Tibial nerve (tissue), 4 donors: Measurements from ENCODE around the gene MUSTN1. TPM values are rescaled to one million over a fixed set of nuclear protein-coding genes. Genes with fewer than 3 reads are reported as not detected.

ENCODE experiments used
- DNase-seq, 2 donors: peaks; one replicate each; pipeline ENCODE4 v3.0.0-alpha.2; 2019; ENCODE audit warnings: low spot score in 2 of 2
- H3K27ac ChIP-seq, 4 donors: fragments of 200-600 bp; sonication (generic) in 3 of 4; one replicate each; pipeline ENCODE4 v1.5.1; 2017 to 2019; ENCODE audit warnings: mild to moderate bottlenecking in 1 of 4
- H3K27me3 ChIP-seq, 2 donors: fragments of 200-600 bp; sonication (generic) in 1 of 2; one replicate each; pipeline versions ENCODE4 v1.5.1 to v1.6.0; 2017 to 2019
- H3K36me3 ChIP-seq, 3 donors: fragments of 200-600 bp; sonication (generic); one replicate each; pipeline ENCODE4 v1.5.1; 2018 to 2019
- H3K4me1 ChIP-seq, 4 donors: fragments of 200-600 bp; sonication (generic) in 3 of 4; one replicate each; pipeline ENCODE4 v1.5.1; 2017 to 2019
- H3K4me3 ChIP-seq, 4 donors: fragments of 200-600 bp; sonication (generic) in 3 of 4; one replicate each; pipeline ENCODE4 v1.5.1; 2017 to 2019; ENCODE audit warnings: mild to moderate bottlenecking in 1 of 4, moderate library complexity in 1 of 4
- H3K9me3 ChIP-seq, 4 donors: fragments of 200-600 bp; sonication (generic) in 3 of 4; one replicate each; pipeline ENCODE4 v1.5.1; 2017 to 2019
- EP300 ChIP-seq, 2 donors: sonication (generic); formaldehyde crosslinking; IDR thresholded peaks; one replicate each; pipeline ENCODE4 v1.6.1; 2017; ENCODE audit warnings: antibody characterized with exemption in 2 of 2, mild to moderate bottlenecking in 1 of 2
- POLR2A ChIP-seq, 2 donors: fragments of 450-650 bp; IDR thresholded peaks; one replicate each; pipeline ENCODE4 v1.6.1; 2017; ENCODE audit warnings: antibody characterized with exemption in 2 of 2, mild to moderate bottlenecking in 2 of 2, moderate library complexity in 2 of 2
- WGBS, 2 donors: methylation state at CpG; one replicate each; pipeline ENCODE4 v1.1.5; 2018; 5-methylcytosine and 5-hydroxymethylcytosine counted together
- total RNA-seq, 4 donors: library from RNA; depleted of rRNA; stranded (reverse); fragments of >200 nt; gene quantifications; one replicate each; pipeline ENCODE4 v1.1.0, GENCODE V29; 2016
- TF ChIP-seq, protein P1 (sequence below), 5 experiments: fragments of 200-600 bp in 3 of 5; fragments of 450-650 bp in 2 of 5; sonication (generic) in 3 of 5; IDR thresholded peaks; one replicate each; pipeline ENCODE4 v1.5.1; 2016 to 2019; ENCODE audit warnings: antibody characterized with exemption in 5 of 5, mild to moderate bottlenecking in 3 of 5, moderate library complexity in 2 of 5

The MUSTN1 gene
- total RNA-seq, 4 donors from 2014 or later = 38.5 to 77.9 (median 64.9) TPM

DNA sequence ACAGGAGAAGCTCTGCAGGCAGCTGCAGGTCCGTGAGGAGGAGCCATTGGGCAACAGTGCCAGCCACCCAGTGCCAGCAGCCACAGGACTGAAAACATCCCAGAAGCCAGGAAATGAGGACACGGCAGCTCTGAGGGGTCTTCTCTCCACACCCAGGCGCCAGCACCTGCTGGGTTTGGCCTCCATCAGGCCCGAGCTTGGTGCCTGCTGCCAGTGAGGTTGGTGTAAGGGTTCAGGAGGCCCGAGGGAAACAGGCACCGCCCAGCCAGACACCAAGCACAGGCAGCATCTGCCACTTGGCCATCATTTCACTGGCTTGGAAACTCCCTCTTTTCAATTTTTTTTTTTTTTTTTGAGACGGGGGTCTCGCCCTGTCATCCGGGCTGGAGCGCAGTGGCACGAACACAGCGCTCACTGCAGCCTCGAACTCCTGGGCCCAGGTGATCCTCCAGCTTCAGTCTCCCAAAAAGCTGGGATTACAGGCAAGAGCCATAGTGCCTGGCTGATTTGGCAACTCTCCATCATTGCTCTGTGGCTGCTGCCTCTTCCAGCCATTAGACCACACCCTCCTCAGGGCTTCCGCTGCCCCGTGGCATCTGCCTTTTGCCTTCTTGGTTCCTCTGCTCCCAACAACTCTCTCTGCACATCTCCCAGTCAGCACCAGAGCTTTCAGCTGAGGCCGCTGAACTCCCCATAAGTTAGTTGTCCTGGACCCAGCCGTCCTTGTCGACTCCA lies 41.7 kb downstream of the MUSTN1 start:
- no peak for DNase-seq
- no peak for TF ChIP-seq EP300 (IDR thresholded peaks at IDR 0.05)
- TF ChIP-seq, protein P1, sequence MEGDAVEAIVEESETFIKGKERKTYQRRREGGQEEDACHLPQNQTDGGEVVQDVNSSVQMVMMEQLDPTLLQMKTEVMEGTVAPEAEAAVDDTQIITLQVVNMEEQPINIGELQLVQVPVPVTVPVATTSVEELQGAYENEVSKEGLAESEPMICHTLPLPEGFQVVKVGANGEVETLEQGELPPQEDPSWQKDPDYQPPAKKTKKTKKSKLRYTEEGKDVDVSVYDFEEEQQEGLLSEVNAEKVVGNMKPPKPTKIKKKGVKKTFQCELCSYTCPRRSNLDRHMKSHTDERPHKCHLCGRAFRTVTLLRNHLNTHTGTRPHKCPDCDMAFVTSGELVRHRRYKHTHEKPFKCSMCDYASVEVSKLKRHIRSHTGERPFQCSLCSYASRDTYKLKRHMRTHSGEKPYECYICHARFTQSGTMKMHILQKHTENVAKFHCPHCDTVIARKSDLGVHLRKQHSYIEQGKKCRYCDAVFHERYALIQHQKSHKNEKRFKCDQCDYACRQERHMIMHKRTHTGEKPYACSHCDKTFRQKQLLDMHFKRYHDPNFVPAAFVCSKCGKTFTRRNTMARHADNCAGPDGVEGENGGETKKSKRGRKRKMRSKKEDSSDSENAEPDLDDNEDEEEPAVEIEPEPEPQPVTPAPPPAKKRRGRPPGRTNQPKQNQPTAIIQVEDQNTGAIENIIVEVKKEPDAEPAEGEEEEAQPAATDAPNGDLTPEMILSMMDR (IDR thresholded peaks at IDR 0.05) = no peak
- TF ChIP-seq POLR2A (IDR thresholded peaks at IDR 0.05) = no peak
- Histone ChIP-seq H3K27me3 (no peaks in the 10 kb centered on the region), H3K4me3 (no peak overlapping the region), H3K27ac (peak overlapping the region in 2 of 4 donors; percentile 77 to 82), H3K36me3 (no peaks in the 10 kb centered on the region), H3K4me1 (peaks cover 0 to 32% (median 10%) of the 10 kb centered on the region in 4 donors), H3K9me3 (no peaks in the 10 kb centered on the region)
- WGBS, 2 donors = 81 to 82% methylated on average over 15 to 18 of the region's 18 CpGs

DNA sequence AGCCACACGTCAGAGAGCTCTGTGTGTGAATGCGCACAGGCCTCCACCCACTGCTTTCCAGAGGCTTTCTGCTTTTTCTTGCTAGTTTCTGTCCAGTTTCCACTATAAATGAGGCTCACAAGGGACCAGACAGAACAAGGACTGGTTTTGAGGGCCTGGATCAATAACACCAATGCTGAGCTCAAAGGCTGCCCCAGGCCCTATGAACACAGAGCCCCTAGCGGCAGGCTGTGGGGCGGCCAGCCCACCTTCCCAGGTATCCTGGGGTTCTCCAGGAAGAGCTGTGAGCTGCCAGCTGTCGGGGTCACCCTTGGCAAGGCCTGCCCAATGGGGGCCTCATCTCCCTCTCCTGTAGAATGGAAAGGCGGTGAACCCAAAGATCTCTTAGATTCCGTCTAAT lies 42.4 kb downstream of the MUSTN1 start:
- WGBS, 2 donors = 85 to 91% methylated on average over 7 of the region's 7 CpGs
- Histone ChIP-seq H3K9me3 (no peaks in the 10 kb centered on the region), H3K4me3 (no peak overlapping the region), H3K27ac (peak overlapping the region in 1 of 4 donors; percentile 37), H3K27me3 (no peaks in the 10 kb centered on the region), H3K36me3 (no peaks in the 10 kb centered on the region), H3K4me1 (peaks cover 0 to 39% (median 10%) of the 10 kb centered on the region in 4 donors)
- TF ChIP-seq POLR2A (IDR thresholded peaks at IDR 0.05) = no peak
- TF ChIP-seq, protein P1 (IDR thresholded peaks at IDR 0.05) = no peak
- no peak for TF ChIP-seq EP300 (IDR thresholded peaks at IDR 0.05)
- DNase-seq = no peak

DNA sequence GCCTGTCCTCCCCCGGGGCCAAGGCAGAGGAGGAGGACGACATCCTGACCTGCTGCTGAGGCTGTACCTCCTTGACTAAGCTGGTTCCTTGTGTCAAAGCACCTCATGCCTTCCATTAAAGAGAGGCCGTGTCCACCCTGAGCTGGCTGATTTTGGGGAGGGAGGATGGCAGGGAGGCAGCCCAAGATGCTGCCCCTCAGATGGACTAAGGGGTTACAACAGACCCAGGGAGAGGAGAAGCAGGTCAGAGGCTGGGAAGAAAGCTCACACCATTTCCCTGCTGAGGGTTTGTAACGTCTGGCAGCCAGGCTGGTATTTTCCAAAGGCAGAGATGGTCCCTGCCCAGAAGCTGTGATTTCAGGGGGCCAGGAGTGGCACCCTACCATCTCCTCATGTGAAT lies 42.9 kb downstream of the MUSTN1 start:
- Histone ChIP-seq H3K4me3 (no peak overlapping the region), H3K36me3 (no peaks in the 10 kb centered on the region), H3K27me3 (no peaks in the 10 kb centered on the region), H3K4me1 (peaks cover 0 to 39% (median 10%) of the 10 kb centered on the region in 4 donors), H3K9me3 (no peaks in the 10 kb centered on the region), H3K27ac (no peak overlapping the region)
- DNase-seq = no peak
- TF ChIP-seq, protein P1 (IDR thresholded peaks at IDR 0.05) = no peak
- no peak for TF ChIP-seq POLR2A (IDR thresholded peaks at IDR 0.05)
- no peak for TF ChIP-seq EP300 (IDR thresholded peaks at IDR 0.05)
- 72 to 73% methylated on average over 4 of the region's 4 CpGs for WGBS, 2 donors

DNA sequence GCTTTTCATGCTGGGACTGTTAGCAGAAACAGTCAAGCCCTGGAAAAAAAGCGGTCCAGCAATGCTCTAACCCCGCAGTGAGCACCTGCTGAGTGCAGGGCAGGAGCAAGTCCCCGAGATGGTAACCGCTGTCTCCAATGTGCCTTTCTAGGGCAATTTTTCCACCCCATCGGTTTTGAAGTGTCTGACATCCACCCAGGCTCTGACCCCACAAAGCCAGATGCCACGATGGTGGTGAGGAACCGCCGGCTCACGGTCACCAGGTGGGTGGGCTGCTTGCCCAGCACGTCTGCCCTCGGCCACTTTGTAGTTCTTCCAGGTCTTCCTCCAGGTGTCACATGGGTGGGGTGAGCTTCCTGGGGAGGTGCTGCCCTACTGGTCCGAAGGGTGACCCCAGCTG lies 43.5 kb downstream of the MUSTN1 start:
- no peak for DNase-seq
- H3K4me1 ChIP-seq = peaks cover 0 to 39% (median 10%) of the 10 kb centered on the region in 4 donors
- no peaks in the 10 kb centered on the region for H3K27me3 ChIP-seq
- H3K27ac ChIP-seq = no peak overlapping the region
- no peaks in the 10 kb centered on the region for H3K9me3 ChIP-seq
- TF ChIP-seq POLR2A (IDR thresholded peaks at IDR 0.05) (no peak), EP300 (IDR thresholded peaks at IDR 0.05) (no peak)
- TF ChIP-seq, protein P1 (IDR thresholded peaks at IDR 0.05) = no peak
- WGBS, 2 donors = 85 to 87% methylated on average over 12 of the region's 12 CpGs
- H3K4me3 ChIP-seq = no peak overlapping the region
- H3K36me3 ChIP-seq = no peaks in the 10 kb centered on the region

DNA sequence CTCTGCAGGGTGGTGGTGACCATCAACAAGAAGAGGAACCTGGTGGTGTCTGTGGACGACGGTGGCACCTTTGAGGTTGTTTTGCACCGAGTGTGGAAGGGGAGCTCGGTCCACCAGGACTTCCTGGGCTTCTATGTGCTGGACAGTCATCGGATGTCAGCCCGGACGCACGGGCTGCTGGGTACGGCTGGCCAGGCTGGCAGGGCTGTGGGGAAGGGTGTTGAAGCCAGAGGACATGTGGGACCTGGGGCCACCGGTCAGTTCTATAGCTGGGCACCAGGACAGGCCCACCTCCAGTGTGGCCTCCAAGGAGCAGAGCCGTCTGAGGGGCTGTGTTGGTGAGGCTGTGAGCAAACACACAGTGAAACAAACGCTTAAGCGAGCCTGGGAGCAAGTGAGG lies 44.1 kb downstream of the MUSTN1 start:
- Histone ChIP-seq H3K27me3 (no peaks in the 10 kb centered on the region), H3K4me3 (no peak overlapping the region), H3K9me3 (no peaks in the 10 kb centered on the region), H3K27ac (no peak overlapping the region), H3K4me1 (peaks cover 0 to 37% (median 10%) of the 10 kb centered on the region in 4 donors), H3K36me3 (no peaks in the 10 kb centered on the region)
- no peak for DNase-seq
- TF ChIP-seq, protein P1 (IDR thresholded peaks at IDR 0.05) = no peak
- TF ChIP-seq EP300 (IDR thresholded peaks at IDR 0.05) = no peak
- no peak for TF ChIP-seq POLR2A (IDR thresholded peaks at IDR 0.05)
- WGBS, 2 donors = 87 to 88% methylated on average over 13 of the region's 13 CpGs
